ENCODE results near the gene SLC27A4.

Gene SLC27A4

GRCh38 chr9:128393145-128393775 lies 52.9 kb downstream of the SLC27A4 start:
- no peak for DNase-seq

DNA sequence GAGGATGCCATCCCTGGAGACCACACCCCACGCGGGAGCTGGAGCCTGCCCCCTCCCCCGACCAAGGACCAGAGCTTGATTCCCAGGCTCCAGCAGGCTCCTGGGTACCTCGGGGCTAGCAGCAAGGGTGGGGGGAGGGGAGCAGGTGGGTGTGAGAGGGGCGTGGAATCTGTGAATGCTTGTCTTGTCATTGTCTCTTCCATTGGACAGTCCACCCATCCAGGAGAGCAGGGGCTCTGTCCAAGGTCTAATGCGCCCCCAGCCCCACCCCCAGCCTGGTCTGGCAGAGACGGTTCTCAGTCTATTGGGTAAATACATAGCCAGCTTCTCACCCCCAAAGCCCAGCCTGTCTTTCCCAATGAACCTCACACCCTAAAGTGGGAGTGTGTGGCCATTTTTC lies 53.6 kb downstream of the SLC27A4 start:
- DNase-seq: no peak

- DNase-seq: no peak
Observed at GRCh38 chr9:128394379-128395168, 54.2 kb downstream of the SLC27A4 start.

DNA sequence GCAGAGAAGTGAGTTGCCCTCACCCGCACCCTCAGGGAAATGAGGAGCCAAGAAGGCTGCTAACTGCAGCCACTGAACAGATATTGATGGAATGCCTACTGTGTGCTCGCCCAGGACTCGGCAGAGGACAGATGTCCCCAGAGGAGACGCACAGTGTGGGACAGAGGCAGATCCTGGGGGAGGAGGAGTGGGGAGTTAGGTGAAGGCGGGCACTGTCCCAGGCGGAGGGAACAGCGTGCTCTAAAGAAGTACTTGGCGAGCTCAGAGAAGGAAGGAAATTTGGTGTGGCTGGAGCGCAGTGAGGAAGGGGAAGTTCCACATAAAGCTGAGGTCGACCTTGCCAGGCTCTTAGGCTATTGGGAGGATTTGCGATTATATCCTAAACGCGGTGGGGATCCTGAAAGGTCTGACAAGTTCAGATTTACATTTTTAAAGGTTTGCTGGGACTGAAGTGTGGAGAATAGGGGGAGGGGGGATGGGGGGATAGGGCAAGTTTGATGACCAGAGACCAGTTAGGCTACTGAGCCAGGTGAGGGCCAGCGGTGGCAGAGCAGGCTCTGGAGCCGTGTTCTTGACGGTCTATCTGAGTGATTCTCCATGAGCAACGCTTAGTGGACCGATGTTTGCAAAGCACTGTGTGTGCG lies 56.8 kb downstream of the SLC27A4 start:
- no peak for DNase-seq

- no peak for DNase-seq
Observed at GRCh38 chr9:128397831-128398230, 57.5 kb downstream of the SLC27A4 start.

DNA sequence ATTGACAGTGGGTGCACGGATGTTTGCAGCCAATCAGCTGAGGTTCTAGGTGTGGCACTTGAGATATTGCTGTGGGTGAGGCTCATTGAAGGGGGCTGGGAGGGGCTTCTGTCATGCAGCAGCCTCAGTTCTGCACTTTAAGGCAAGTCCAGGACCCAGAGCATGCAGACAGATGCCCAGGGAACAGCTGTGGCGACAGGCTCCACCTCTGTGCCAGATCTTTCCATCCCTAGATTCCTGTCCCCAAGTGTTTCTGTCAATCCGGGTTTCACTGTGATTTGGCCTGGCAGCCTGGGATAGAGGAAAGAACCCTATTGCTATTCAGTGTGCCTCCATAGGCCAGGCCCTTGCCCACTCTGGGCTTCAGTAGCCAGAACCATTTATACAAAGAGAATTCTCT lies 59.5 kb downstream of the SLC27A4 start:
- no peak for DNase-seq

- DNase-seq: no peak
Observed at GRCh38 chr9:128404560-128404959, 64.2 kb downstream of the SLC27A4 start.

- no peak for DNase-seq
Observed at GRCh38 chr9:128405077-128405779, 64.9 kb downstream of the SLC27A4 start.

DNA sequence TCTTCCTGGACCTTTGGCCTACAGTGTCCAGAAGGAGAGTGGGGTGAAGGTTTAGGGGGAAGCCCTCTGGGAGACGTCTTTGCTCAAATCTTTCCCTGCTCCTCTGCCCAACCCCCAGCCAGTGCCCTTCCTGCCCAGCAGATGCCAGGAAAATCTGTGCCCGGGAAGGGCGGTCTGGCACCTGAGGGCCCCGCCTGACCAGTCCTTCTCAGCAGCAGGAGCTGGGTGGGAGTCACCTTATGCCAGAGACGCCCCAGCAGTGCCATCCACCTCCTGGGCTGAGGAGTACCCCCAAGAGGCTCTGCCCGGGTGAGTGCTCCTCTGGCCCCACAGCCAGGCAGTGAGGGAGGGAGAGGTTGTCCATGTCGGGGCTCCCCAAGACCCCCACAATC lies 65.4 kb downstream of the SLC27A4 start:
- no peak for DNase-seq

DNA sequence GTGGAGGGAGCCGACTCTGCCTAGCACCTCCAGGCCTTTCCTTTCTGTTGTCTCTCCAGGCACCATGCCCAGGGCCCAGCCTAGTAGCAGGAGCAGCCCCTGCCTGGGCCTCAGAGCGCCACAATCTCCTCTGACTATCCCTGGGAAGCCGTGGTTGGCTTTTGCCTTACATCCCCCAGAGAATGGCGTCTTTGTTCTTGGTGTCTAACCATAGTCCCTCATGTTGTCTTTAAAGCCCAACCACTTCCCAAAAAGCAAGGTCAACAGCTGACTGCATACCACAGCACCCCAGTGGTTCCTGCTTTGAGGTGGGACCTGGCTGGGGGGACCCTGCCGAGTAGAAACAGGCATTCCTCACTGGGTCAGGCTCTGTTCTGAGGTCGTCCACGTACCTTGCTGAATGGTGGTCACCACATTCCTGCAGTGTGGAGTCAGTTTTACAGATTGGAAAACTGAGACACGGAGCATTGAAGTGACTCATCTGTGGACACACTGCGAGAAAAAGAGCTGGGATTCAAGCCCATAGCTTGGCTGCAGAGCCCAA lies 66.6 kb downstream of the SLC27A4 start:
- no peak for DNase-seq

DNA sequence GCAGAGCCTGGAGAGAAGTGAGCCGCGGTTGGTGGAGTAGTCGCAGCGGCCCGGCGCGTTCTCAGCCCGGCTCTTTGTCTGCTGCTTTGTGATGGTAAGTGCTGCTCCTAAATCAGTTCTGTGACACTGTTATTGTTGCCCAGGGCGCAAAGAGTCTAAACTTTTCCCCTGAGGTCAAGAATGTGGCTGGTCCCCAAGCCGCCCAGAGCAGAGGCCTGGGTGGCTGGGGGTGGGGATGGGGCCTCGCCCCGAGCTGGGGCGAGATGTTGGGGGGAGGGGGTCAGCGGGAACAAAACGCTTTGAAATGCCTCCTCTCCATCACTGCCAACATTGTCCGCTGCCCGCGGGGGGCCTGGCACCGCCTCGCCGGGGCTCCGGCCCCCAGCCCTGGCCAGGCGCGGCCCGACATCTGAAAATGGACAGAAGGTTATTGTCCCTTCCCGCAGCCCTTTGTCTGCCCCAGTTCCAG lies 68.7 kb downstream of the SLC27A4 start:
- DNase-seq: no peak

DNA sequence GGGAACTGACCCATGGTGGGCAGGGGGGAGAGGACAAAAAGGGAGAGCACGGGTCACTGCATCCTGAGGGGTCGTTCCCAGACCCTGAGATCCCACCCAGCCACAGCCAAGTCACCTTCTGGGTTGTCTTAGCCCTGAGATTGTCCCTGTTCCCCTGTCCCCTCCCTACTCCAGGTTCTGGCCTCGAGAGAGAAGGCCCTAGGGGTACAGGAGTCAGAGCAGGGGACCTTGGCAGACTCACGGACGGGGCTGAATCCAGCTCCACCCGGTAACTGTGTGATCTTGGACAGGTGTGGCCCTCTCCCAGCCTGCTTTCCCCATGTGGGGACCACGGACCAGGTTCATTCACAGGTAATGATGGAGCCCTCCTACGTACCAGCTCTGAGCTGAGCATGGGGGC lies 69.1 kb downstream of the SLC27A4 start:
- no peak for DNase-seq

DNA sequence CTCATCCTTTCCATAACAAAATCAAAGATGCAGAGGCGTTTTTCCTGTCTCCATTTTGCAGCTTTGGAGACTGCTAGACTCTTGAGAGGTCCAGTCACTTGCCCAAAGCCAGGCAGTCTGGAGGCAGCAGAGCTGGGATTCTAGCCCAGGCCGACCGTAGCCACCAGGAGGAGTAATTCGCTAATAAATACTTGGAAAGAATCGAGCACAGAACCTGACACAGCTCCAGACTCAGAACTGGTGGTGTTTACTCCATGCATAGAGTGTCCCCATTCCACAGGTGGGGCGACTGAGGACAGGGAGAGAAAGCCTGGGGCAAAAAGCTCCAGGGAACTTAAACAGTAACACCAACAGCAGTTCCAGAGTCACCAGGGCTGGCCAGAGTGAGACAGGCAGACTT lies 69.7 kb downstream of the SLC27A4 start:
- no peak for DNase-seq

All from NCI-H1092 (cell line).